Dermis microvascular lymphatic vessel endothelial cell (primary cell): ENCODE results near the gene HLA-DPA1. TPM values are rescaled to one million over a fixed set of nuclear protein-coding genes. Genes with fewer than 3 reads are reported as not detected.

ENCODE experiments used
- DNase-seq, 2 donors: peaks; one replicate each; pipeline versions ENCODE4 v3.0.0 to v3.0.0-alpha.2; 2010; ENCODE audit warnings: low read depth in 2 of 2
- total RNA-seq: library from RNA; depleted of rRNA; stranded (reverse); fragments of >200 nt; gene quantifications from 2 replicates; pipeline ENCODE4 v1.2.1, GENCODE V29; 2014

Gene HLA-DPA1
- total RNA-seq, 1 donor from 2014 or later = 3.2 TPM

GRCh38 chr6:33088931-33089620 lies 15.6 kb upstream of the HLA-DPA1 start:
- peak in 1 of 2 donors; percentile 10 for DNase-seq

- DNase-seq = no peak
Measured at GRCh38 chr6:33088258-33088930, 14.9 kb upstream of the HLA-DPA1 start.

- DNase-seq = no peak
Measured at GRCh38 chr6:33085627-33086026, 12.2 kb upstream of the HLA-DPA1 start.

- peak; percentile 14 to 41 for DNase-seq
Measured at GRCh38 chr6:33082702-33083101, 9.3 kb upstream of the HLA-DPA1 start.

- no peak for DNase-seq
Measured at GRCh38 chr6:33081098-33081824, 7.8 kb upstream of the HLA-DPA1 start.

- DNase-seq = peak; percentile 21 to 49
Measured at GRCh38 chr6:33080127-33081089, 7.0 kb upstream of the HLA-DPA1 start.

GRCh38 chr6:33079580-33079979 lies 6.1 kb upstream of the HLA-DPA1 start:
- DNase-seq = no peak

GRCh38 chr6:33078919-33079521 lies 5.6 kb upstream of the HLA-DPA1 start:
- no peak for DNase-seq

GRCh38 chr6:33078442-33078841 lies 5.0 kb upstream of the HLA-DPA1 start:
- no peak for DNase-seq

- no peak for DNase-seq
Measured at GRCh38 chr6:33077908-33078307, 4.5 kb upstream of the HLA-DPA1 start.

GRCh38 chr6:33076406-33076934 lies 3.0 kb upstream of the HLA-DPA1 start:
- DNase-seq = no peak

GRCh38 chr6:33075568-33076405 lies 2.3 kb upstream of the HLA-DPA1 start, which contains the start of gene HLA-DPB1:
TSS of gene HLA-DPB1 (plus strand) at chr6:33075990. CDS start at chr6:33076042, 52 bp downstream.
- DNase-seq = peak; percentile 32 to 57

GRCh38 chr6:33075208-33075567 lies 1.7 kb upstream of the HLA-DPA1 start:
- DNase-seq = no peak

- DNase-seq = no peak
Measured at GRCh38 chr6:33072508-33073100, 845 bp downstream of the HLA-DPA1 start.

- DNase-seq = no peak
Measured at GRCh38 chr6:33071569-33071968, 1.9 kb downstream of the HLA-DPA1 start.

GRCh38 chr6:33070909-33071308 lies 2.5 kb downstream of the HLA-DPA1 start:
- DNase-seq = no peak

GRCh38 chr6:33069021-33069738 lies 4.3 kb downstream of the HLA-DPA1 start:
- DNase-seq = no peak

GRCh38 chr6:33066917-33067521 lies 6.4 kb downstream of the HLA-DPA1 start:
- DNase-seq = no peak
